Right kidney (tissue), 9 donors: ENCODE measurements around the gene CRHR1.
"Not testable (repeated sequence)": the region's sequence is repeated elsewhere in the genome, so short reads cannot be mapped to it uniquely, and the experiment has no call there.

Experiments
- DNase-seq: peaks from one replicate; pipeline ENCODE4 v3.0.0-alpha.2; 2016
- long read RNA-seq, 8 donors: transcript quantifications; one replicate each; lab custom pipeline, GENCODE V29; 2026

Gene CRHR1
- long read RNA-seq, donor 1 = 0 reads
- long read RNA-seq, donor 2 = 0 reads
- long read RNA-seq, donor 3 = 0 reads
- long read RNA-seq, donor 4 = 0 reads
- long read RNA-seq, donor 5 = 0 reads
- long read RNA-seq, donor 6 = 0 reads
- long read RNA-seq, donor 7 = 0 reads
- long read RNA-seq, donor 8 = 0 reads

- DNase-seq = peak; percentile 48
Observed at GRCh38 chr17:45784293-45784740, at the start of gene CRHR1. TSS of gene CRHR1 (plus strand) at chr17:45784320. CDS start at chr17:45784545, 225 bp downstream.

GRCh38 chr17:45734598-45734997 is 49.5 kb upstream of the CRHR1 start:
- no peak for DNase-seq

- no peak for DNase-seq
Observed at GRCh38 chr17:45735488-45735887, 48.6 kb upstream of the CRHR1 start.

GRCh38 chr17:45739786-45740185 is 44.3 kb upstream of the CRHR1 start:
- DNase-seq = no peak

GRCh38 chr17:45740553-45741330 is 43.4 kb upstream of the CRHR1 start:
- DNase-seq = no peak

GRCh38 chr17:45742251-45742650 is 41.9 kb upstream of the CRHR1 start:
- no peak for DNase-seq

- DNase-seq = no peak
Observed at GRCh38 chr17:45743626-45744326, 40.3 kb upstream of the CRHR1 start.

- DNase-seq = not testable (repeated sequence)
Observed at GRCh38 chr17:45744826-45745225, 39.3 kb upstream of the CRHR1 start.

GRCh38 chr17:45745601-45746494 is 38.3 kb upstream of the CRHR1 start:
- DNase-seq = no peak

GRCh38 chr17:45747911-45748310 is 36.2 kb upstream of the CRHR1 start:
- DNase-seq = no peak

- no peak for DNase-seq
Observed at GRCh38 chr17:45748731-45749310, 35.3 kb upstream of the CRHR1 start.

GRCh38 chr17:45749831-45750335 is 34.2 kb upstream of the CRHR1 start:
- DNase-seq = no peak

GRCh38 chr17:45750779-45751440 is 33.2 kb upstream of the CRHR1 start:
- no peak for DNase-seq

- no peak for DNase-seq
Observed at GRCh38 chr17:45751466-45751865, 32.7 kb upstream of the CRHR1 start.

- no peak for DNase-seq
Observed at GRCh38 chr17:45752246-45752645, 31.9 kb upstream of the CRHR1 start.

GRCh38 chr17:45753645-45754225 is 30.4 kb upstream of the CRHR1 start:
- no peak for DNase-seq

GRCh38 chr17:45755050-45755449 is 29.1 kb upstream of the CRHR1 start:
- DNase-seq = no peak

GRCh38 chr17:45756266-45756991 is 27.7 kb upstream of the CRHR1 start:
- no peak for DNase-seq

GRCh38 chr17:45757431-45758218 is 26.5 kb upstream of the CRHR1 start:
- DNase-seq = no peak
